Activated CD4-positive, CD25-positive, alpha-beta regulatory T cell treated with anti-CD3 and anti-CD28 coated beads, Interleukin-2, amount 50 U/mL, for 24 hours (primary cell): ENCODE measurements around the gene CRKL.
"Not testable (repeated sequence)": the region's sequence is repeated elsewhere in the genome, so short reads cannot be mapped to it uniquely, and the experiment has no call there.

Experiments
- ATAC-seq, 2 donors: fragments of 150-1000 bp; cut with Tn5 transposase; one replicate each; pipeline ENCODE4 v1.10.0; 2021; ENCODE audit warnings: mild to moderate bottlenecking in 1 of 2, moderate library complexity in 1 of 2

The CRKL gene

DNA sequence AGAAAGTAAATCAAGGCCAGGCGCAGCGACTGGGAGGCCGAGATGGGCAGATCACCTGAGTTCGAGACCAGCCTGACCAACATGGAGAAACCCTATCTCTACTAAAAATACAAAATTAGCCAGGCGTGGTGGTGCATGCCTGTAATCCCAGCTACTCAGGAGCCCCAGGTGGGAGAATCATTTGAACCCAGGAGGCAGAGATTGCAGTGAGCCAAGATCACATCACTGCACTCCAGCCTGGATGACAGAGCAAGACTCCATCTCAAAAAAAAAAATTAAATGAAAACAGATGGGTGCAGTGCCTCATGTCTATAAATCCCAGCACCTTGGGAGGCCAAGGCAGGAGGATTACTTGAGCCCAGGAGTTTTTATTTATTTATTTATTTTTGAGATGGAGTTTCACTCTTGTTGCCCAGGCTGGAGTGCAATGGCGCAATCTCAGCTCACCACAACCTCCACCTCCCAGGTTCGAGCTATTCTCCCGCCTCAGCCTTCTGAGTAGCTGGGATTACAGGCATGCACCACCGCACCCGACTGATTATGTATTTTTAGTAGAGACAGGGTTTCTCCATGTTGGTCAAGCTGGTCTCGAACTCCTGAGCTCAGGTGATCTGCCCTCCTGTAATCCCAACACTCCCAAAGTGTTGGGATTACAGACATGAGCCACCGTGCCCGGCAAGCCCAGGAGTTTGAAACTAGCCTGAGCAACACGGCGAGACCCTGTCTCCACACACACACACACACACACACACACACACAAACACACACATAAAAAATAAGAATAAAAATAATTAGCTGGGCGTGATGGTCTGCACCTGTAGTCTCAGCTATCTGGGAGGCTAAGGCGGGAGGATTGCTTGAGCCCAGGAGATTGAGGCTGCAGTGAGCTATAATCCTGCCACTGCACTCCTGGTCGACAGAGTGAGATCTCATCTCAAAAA, 15.8 kb upstream of the CRKL start:
- ATAC-seq = not testable (repeated sequence)

- ATAC-seq = no peak
Observed at GRCh38 chr22:20903093-20903492, 14.1 kb upstream of the CRKL start.

DNA sequence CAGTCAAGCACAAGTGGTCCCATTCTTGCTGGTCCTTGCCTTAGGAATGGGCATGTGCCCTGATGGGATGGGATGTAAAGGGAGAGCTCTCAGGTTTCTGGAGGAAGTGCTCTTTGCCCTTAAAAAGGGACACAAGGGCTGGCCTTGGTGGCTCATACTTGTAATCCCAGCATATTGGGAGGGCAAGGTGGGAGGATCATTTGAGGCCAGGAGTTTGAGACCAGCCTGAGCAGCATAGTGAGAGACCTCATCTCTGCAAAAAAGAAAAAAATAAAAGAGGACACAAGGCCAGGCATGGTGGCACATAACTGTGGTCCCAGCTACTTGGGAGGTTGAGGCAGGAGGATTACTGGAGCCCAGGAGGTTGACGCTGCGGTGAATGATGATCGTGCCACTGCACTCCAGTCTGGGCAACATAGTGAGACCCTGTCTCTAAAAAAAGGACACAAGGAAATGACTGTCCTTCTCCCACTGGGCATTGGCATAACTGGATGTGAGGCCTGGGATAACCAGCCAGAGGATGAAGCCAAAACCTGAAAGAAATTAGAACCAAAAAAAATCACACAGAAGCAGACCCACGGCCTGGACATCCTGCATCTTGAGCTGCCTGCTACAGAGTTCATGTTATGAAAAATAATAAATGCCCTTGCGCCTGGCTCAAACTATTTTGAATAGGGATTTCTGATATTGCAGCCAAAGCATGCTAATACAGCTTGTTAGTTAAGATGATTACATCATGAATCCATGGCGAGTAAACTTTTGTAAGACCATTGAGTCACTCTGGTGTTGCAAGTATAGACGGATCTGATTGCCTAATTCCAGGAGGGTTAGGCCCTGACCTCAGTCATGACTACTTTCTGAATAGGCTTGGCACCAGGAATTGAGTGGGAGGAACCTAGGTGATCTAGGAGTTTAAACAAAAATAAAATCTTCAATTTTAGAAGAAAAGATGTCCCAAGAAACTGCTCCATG, 12.9 kb upstream of the CRKL start:
- no peak for ATAC-seq

GRCh38 chr22:20904980-20905355, 12.2 kb upstream of the CRKL start:
- no peak for ATAC-seq

- ATAC-seq = no peak
Observed at GRCh38 chr22:20905415-20906386, 11.5 kb upstream of the CRKL start.

GRCh38 chr22:20906387-20906767, 10.8 kb upstream of the CRKL start:
- no peak for ATAC-seq

DNA sequence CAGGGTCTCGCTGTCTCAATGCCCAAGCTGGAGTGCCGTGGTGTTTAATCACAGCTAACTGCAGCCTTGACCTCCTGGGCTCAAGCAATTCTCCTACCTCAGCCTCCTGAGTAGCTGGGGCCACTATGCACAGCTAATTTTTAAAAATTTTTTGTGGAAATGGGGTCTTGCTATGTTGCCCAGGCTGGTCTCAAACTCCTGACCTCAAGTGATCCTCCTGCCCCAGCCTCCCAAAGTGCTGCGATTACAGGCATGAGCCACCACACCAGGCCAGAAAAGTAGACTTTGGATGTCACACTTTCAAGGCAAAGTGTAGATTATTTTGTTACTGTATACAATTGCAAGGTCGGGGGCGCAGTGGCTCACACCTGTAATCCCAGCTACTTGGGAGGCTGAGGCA, 8.5 kb upstream of the CRKL start:
- ATAC-seq = not testable (repeated sequence)

GRCh38 chr22:20909543-20910303, 7.5 kb upstream of the CRKL start:
- no peak for ATAC-seq

GRCh38 chr22:20912494-20912893, 4.7 kb upstream of the CRKL start:
- no peak for ATAC-seq

- no peak for ATAC-seq
Observed at GRCh38 chr22:20918663-20919218, 1.5 kb downstream of the CRKL start.

- no peak for ATAC-seq
Observed at GRCh38 chr22:20919718-20920117, 2.5 kb downstream of the CRKL start.

DNA sequence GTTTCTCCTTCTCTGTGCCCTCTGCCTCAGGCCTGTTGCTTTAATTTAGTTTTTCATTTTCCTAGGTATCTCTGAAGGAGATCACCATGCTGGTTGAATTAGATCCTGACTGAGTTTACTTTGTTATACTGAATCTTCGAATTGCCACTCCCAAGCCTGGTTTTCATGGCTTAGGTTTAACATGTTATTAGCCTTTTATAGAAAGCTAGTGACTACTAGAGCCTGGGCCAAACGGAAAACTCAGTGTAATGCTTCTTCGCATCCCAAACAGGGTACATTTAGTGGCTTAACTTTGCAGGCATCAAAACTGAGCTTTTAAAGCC, 3.6 kb downstream of the CRKL start:
- no peak for ATAC-seq

DNA sequence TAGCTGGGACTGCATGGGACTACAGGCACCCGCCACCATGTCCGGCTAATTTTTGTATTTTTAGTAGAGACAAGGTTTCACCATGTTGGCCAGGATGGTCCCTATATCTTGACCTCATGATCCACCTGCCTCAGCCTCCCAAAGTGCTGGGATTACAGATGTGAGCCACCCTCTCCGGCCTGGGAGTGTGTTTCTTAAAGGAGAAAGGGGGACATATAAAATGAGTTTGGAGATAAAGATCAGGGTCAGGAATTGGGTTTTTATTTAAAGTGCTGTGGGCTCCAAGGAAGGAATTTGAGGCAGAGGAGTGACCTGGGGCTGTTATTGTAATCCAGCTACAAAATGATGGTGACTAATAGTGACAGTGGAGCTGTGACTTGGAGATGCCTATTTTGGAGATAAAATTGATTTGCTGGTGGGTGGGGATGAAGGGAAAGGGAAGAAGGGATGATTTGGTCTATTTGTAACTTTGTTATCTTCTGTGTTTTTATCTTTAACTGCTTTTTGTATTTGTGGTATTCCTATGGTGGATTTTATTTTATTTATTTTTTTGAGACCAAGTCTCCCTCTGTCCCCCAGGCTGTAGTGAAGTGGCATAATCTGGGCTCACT, 5.0 kb downstream of the CRKL start:
- ATAC-seq = no peak

- no peak for ATAC-seq
Observed at GRCh38 chr22:20926243-20926642, 9.0 kb downstream of the CRKL start.

GRCh38 chr22:20927940-20928572, 10.8 kb downstream of the CRKL start:
- no peak for ATAC-seq

- no peak for ATAC-seq
Observed at GRCh38 chr22:20928573-20928967, 11.4 kb downstream of the CRKL start.

DNA sequence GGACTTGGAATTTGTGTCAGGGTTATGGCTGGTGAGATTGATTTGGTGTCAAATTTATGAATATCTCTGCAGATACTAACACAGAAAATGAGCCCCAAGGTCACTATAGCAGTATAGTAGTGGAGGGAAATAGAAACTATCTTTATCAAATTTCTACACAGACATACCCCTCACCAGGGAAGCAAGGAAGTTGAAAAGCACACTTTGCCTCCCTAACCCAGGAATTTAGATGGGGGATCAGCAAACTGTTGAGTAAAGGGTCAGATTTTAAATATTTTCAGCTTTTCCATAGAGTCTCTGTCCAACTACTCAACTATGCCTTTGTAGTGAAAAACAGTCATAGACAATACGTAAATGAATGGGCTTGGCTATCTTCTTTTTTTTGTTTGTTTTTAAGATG, 12.8 kb downstream of the CRKL start:
- no peak for ATAC-seq

DNA sequence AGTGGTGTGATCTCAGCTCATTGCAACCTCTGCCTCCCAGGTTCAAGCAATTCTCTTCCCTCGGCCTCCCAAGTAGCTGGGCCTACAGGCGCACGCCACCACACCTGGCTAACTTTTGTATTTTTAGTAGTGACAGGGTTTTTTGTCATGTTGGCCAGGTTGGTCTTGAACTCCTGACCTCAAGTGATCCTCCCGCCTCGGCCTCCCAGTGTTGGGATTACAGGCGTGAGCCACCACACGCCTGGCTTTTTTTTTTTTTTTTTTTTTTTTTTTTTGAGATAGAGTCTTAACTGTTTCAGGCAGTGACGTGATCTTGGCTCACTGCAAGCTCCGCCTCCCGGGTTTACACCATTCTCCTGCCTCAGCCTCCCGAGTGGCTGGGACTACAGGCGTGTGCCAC, 13.2 kb downstream of the CRKL start:
- ATAC-seq = not testable (repeated sequence)

DNA sequence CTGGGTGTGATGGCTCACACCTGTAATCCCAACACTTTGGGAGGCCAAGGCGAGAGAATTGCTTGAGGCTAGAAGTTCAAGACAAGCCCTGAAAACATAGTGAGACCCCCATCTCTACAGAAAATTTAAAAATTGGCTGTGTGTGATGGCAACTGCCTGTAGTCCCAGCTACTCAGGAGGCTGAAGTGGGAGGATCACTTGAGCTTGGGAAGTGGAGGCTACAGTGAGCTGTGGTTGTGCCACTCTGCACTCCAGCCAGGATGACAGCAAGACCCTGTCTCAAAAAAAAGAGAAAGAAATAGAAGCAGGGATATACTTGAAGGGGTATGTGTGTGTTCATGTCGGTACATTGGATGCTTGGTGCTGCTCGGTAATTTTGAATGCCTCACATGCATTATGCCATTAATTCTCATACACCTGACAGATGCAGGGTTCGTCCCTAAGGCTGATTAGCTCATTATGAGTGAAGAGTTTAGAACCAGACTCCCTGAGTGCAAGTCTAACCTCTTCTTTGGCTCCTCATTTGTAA, 14.0 kb downstream of the CRKL start:
- ATAC-seq = no peak

GRCh38 chr22:20933910-20934309, 16.7 kb downstream of the CRKL start:
- no peak for ATAC-seq
